GM12878 (cell line): ENCODE results near the gene HHLA2. TPM values are rescaled to one million over a fixed set of nuclear protein-coding genes. Genes with fewer than 3 reads are reported as not detected.

Experiments
- BCL11A ChIP-seq: IDR thresholded peaks from 2 replicates; pipeline ENCODE4 v1.6.1; 2011; ENCODE audit warnings: low read depth, low read length
- BMI1 ChIP-seq: fragments of 450-650 bp; IDR thresholded peaks from 2 replicates; pipeline ENCODE4 v1.6.1; 2016; ENCODE audit warnings: mild to moderate bottlenecking, moderate library complexity, borderline replicate concordance
- CEBPZ ChIP-seq: fragments of 150-350 bp; IDR thresholded peaks from 2 replicates; pipeline ENCODE4 v1.6.1; 2016; ENCODE audit warnings: low read depth, low read length
- IRF3 ChIP-seq: fragments of 450-650 bp; IDR thresholded peaks from 2 replicates; pipeline ENCODE4 v1.6.1; 2014; ENCODE audit warnings: mild to moderate bottlenecking
- ZBTB40 ChIP-seq: fragments of 450-650 bp; IDR thresholded peaks from 2 replicates; pipeline ENCODE4 v1.6.1; 2016; ENCODE audit warnings: mild to moderate bottlenecking, moderate library complexity, borderline replicate concordance
- ZNF207 ChIP-seq: fragments of 450-650 bp; IDR thresholded peaks from 2 replicates; pipeline ENCODE4 v1.6.1; 2014; ENCODE audit warnings: antibody characterized with exemption, mild to moderate bottlenecking, borderline replicate concordance
- polyA plus RNA-seq, 11 experiments: library from polyadenylated mRNA; depleted of rRNA in 4 of 11; unstranded in 6 of 11; stranded (reverse) in 5 of 11; fragments of >200 nt; fragmentation: Nextera tagmentation in 4 of 11; fragmentation: Illumina TruSeq in 1 of 11; extraction: Ambion mirVana in 4 of 11; extraction: Trizol in 1 of 11; gene quantifications; 1 replicate in 1 of 11; 2 replicates in 10 of 11; pipeline versions ENCODE4 v1.2.1 to v1.2.3, GENCODE V29; 2011 to 2016; ENCODE audit warnings: inconsistent platforms in 2 of 11, missing spikeins in 2 of 11, low read depth in 1 of 11
- total RNA-seq, 4 experiments: library from RNA; depleted of rRNA in 3 of 4; stranded (reverse); fragments of >200 nt in 3 of 4; fragmentation: Illumina TruSeq in 1 of 4; extraction: Trizol in 1 of 4; gene quantifications; 2 replicates each; pipeline versions ENCODE4 v1.2.1 to v1.2.3, GENCODE V29; 2013 to 2021

HHLA2 gene
- total and polyA plus RNA-seq, 10 of the 15 experiments (the other 5 are each of a cell fraction or from before 2014, with no cell fraction given) = 0.11 to 1.3 (median 0.28) TPM; not detected in 1

GRCh38 chr3:108333961-108334360 lies 37.6 kb downstream of the HHLA2 start (continued):
- TF ChIP-seq ZBTB40 (no peak), IRF3 (no peak), CEBPZ (no peak), BCL11A (no peak), BMI1 (no peak), ZNF207 (no peak)
